Activated B cell treated with CpG ODN at 0.5 μM for 24 hours (primary cell): ENCODE measurements around the gene ETS2. TPM values are rescaled to one million over a fixed set of nuclear protein-coding genes. Genes with fewer than 3 reads are reported as not detected.

Experiments used
- ATAC-seq: fragments of 200-7000 bp; cut with Tn5 transposase; one replicate; pipeline ENCODE4 v1.10.0; 2021; ENCODE audit warnings: low read depth, mild to moderate bottlenecking, moderate library complexity
- CTCF ChIA-PET: fragments of 350-600 bp; sonication (Branson Sonifier 250); formaldehyde crosslinking; loops from one replicate; lab custom pipeline; 2021; ENCODE audit warnings: antibody characterized with exemption; lab: Charles Lee
- POLR2A ChIA-PET: fragments of 350-600 bp; sonication (Branson Sonifier 250); formaldehyde crosslinking; loops from one replicate; lab custom pipeline; 2021; ENCODE audit warnings: antibody characterized with exemption; lab: Charles Lee
- DNase-seq: peaks from one replicate; pipeline ENCODE4 v3.0.0; 2022
- H3K27ac Mint-ChIP-seq: one replicate; pipeline ENCODE4 v1.8.0; 2020; ENCODE audit warnings: mixed read lengths
- H3K27me3 Mint-ChIP-seq: one replicate; pipeline ENCODE4 v1.8.0; 2021; ENCODE audit warnings: mixed read lengths
- H3K36me3 Mint-ChIP-seq: one replicate; pipeline ENCODE4 v1.8.0; 2021; ENCODE audit warnings: low read depth, mixed read lengths
- H3K4me1 Mint-ChIP-seq: one replicate; pipeline ENCODE4 v1.8.0; 2021; ENCODE audit warnings: mixed read lengths
- H3K4me3 Mint-ChIP-seq: one replicate; pipeline ENCODE4 v1.8.0; 2020; ENCODE audit warnings: mild to moderate bottlenecking, mixed read lengths
- H3K9me3 Mint-ChIP-seq: one replicate; pipeline ENCODE4 v1.8.0; 2020; ENCODE audit warnings: mixed read lengths
- intact Hi-C: fragments of 100-400 bp; cut with micrococcal nuclease; formaldehyde crosslinking; loops from one replicate; pipeline ENCODE4 v1.15.1; 2024
- total RNA-seq: library from RNA; stranded (reverse); gene quantifications from 2 replicates; pipeline ENCODE4 v1.2.3, GENCODE V29; 2022
- TF ChIP-seq, protein P1 (sequence below): fragments of 200-600 bp; IDR thresholded peaks from one replicate; pipeline ENCODE4 v1.8.0; 2022; ENCODE audit warnings: antibody characterized with exemption, mild to moderate bottlenecking

ETS2 gene
- total RNA-seq, 1 donor from 2014 or later, result 4.4 TPM

DNA sequence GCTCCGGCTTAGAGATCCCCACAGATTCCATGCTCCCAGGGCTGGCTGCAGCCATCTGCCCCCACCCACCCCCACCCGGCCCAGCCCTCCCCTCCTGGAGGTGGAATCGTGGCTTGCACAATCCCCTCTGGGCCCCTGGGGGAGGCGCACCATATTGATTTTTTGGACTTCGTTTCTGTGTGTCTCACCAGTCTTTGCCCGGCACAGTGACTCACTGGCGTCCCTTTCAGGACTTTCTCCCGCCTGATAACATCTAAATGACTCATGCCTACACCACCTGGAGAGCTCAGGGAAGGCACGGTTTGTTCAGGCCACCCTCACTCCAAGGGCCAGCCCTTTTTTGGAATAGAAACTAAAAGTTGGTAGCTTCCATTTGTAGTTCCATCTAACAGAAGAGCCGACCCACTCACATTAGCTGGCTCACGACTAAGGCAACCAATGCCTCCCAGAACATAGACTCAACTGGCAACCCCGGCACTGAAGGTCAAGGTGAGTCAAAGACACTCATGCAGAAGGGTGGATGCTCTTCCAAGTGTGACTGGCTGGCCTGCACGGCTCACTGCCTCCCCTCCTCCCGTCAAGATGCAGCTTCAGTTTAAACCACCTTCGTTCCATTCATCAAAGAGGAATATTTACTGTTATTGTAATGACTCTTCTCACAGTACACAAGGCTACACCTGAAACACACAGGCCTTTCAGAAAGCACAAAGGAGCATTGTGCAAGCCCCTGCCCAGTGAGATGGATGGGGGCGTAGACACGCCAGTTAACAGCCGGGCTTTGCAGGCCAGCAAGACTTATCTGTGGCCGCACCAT lies 18.1 kb upstream of the ETS2 start:
- ChIA-PET POLR2A (interaction anchor here (0.6 kb wide), 1 partner anchor 725 kb away, joined by 4 read pairs; no protein-coding TSS in a partner anchor), CTCF (no interaction called here)
- TF ChIP-seq, protein P1, sequence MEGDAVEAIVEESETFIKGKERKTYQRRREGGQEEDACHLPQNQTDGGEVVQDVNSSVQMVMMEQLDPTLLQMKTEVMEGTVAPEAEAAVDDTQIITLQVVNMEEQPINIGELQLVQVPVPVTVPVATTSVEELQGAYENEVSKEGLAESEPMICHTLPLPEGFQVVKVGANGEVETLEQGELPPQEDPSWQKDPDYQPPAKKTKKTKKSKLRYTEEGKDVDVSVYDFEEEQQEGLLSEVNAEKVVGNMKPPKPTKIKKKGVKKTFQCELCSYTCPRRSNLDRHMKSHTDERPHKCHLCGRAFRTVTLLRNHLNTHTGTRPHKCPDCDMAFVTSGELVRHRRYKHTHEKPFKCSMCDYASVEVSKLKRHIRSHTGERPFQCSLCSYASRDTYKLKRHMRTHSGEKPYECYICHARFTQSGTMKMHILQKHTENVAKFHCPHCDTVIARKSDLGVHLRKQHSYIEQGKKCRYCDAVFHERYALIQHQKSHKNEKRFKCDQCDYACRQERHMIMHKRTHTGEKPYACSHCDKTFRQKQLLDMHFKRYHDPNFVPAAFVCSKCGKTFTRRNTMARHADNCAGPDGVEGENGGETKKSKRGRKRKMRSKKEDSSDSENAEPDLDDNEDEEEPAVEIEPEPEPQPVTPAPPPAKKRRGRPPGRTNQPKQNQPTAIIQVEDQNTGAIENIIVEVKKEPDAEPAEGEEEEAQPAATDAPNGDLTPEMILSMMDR, result no peak
- peaks cover 5% of the 10 kb centered on the region for H3K4me1 Mint-ChIP-seq
- no peak for ATAC-seq
- H3K9me3 Mint-ChIP-seq, result peaks cover 4% of the 10 kb centered on the region
- no peak overlapping the region for H3K27ac Mint-ChIP-seq
- no peak overlapping the region for H3K4me3 Mint-ChIP-seq
- intact Hi-C loops, result no loop called here
- H3K27me3 Mint-ChIP-seq, result peaks cover 15% of the 10 kb centered on the region
- DNase-seq, result no peak
- peaks cover 2% of the 10 kb centered on the region for H3K36me3 Mint-ChIP-seq

DNA sequence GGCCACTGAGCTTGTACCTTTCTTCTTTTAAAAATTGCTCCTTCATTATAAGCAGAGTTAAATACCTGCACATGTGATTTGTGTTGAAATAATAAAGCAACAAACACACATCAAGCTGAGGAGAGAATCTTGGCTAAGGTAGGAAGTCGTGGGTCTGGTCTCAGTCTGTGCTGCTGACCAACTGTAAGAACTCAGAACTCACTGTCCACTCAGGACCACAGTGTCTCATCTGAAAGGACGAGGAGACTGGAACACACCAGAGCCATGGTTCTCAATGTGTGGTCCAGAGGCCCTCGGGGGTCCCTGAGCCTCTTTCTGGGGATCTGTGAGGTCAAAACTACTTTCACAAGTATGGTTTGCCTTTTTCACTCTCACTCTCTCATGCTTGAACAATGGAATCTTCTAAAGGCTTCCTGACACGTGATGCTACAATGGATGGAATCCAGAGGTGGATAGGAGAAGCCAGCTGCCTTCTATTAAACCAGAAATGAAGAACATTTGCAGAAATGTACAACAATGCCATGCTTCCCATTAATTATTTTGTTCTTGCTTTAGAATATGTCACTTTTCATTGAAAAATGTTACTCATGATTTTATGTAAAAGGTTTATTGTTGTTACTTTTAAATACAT lies 17.3 kb upstream of the ETS2 start:
- TF ChIP-seq, protein P1, result no peak
- POLR2A ChIA-PET, result interaction anchor here (0.6 kb wide), 1 partner anchor 724 kb away, joined by 4 read pairs; no protein-coding TSS in a partner anchor
- ATAC-seq (no peak), DNase-seq (no peak)
- no peak overlapping the region for H3K27ac Mint-ChIP-seq
- intact Hi-C loops, result no loop called here
- H3K9me3 Mint-ChIP-seq, result no peaks in the 10 kb centered on the region
- H3K4me1 Mint-ChIP-seq, result peaks cover 5% of the 10 kb centered on the region
- no peak overlapping the region for H3K4me3 Mint-ChIP-seq
- CTCF ChIA-PET, result no interaction called here
- H3K36me3 Mint-ChIP-seq, result no peaks in the 10 kb centered on the region
- H3K27me3 Mint-ChIP-seq, result peaks cover 11% of the 10 kb centered on the region

DNA sequence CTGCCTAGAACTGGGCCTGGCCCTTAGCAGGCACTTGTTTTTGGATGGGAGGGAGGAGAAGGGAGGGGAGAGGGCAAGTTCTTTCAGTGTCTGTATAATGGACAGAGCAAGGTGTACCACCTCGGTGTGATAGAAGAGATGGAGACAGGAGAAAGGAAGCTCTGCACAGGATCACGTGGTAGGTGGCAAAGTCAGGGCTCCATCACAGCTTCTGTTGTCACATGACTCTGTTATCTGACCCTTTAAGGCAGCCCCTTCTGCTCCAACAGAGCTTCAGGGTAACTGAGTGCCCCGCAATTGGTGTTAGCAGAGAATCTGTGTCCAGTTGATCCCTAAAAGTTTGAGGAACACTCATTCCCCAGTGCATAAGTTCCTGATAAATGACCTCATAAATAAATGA lies 16.5 kb upstream of the ETS2 start:
- CTCF ChIA-PET, result no interaction called here
- no peaks in the 10 kb centered on the region for H3K9me3 Mint-ChIP-seq
- intact Hi-C loops, result no loop called here
- TF ChIP-seq, protein P1, result no peak
- ATAC-seq, result no peak
- H3K27me3 Mint-ChIP-seq, result peaks cover 7% of the 10 kb centered on the region
- peaks cover 5% of the 10 kb centered on the region for H3K4me1 Mint-ChIP-seq
- no peak for DNase-seq
- H3K4me3 Mint-ChIP-seq, result no peak overlapping the region
- POLR2A ChIA-PET, result no interaction called here
- no peak overlapping the region for H3K27ac Mint-ChIP-seq
- H3K36me3 Mint-ChIP-seq, result no peaks in the 10 kb centered on the region

DNA sequence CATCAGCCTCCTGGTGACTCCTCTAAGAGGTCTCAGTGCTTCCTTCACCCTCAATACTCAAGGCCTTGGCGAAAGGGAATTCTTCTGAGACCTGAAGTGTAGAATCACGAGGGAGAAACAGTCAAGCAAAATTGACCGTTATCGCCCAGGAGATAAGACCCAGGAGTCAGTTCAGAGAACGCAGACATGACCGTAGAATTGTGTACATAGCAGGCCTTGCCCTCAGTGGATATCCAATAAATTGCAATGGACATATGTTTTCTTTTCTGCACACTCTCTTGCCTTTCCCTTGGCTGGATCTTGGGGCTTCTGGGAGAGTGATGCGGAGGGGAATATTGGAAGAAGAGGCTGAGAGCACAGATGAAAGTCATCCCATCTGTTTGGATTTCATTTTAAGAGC lies 15.7 kb upstream of the ETS2 start:
- ChIA-PET POLR2A (no interaction called here), CTCF (no interaction called here)
- H3K27me3 Mint-ChIP-seq, result peaks cover 9% of the 10 kb centered on the region
- no peak overlapping the region for H3K4me3 Mint-ChIP-seq
- no peak overlapping the region for H3K27ac Mint-ChIP-seq
- H3K4me1 Mint-ChIP-seq, result peaks cover 5% of the 10 kb centered on the region
- intact Hi-C loops, result no loop called here
- ATAC-seq (no peak), DNase-seq (no peak)
- H3K9me3 Mint-ChIP-seq, result no peaks in the 10 kb centered on the region
- TF ChIP-seq, protein P1, result no peak
- no peaks in the 10 kb centered on the region for H3K36me3 Mint-ChIP-seq

DNA sequence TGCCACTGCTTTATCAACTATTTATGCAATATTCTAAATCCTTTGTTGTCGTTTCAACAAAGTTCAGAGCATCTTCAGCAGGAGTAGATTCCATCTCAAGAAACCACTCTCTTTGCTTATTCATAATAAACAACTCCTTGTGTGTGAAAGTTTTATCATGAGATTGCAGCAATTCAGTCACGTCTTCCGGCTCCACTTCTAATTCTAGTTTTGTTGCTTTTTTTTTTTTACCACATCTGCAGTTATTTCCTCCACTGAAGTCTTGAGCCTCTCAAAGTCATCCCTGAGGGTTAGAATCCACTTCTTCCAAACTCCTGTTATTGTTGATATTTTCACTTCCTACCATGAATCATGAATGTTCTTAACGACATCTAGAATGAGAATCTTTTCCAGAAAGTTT lies 14.8 kb upstream of the ETS2 start:
- H3K9me3 Mint-ChIP-seq, result no peaks in the 10 kb centered on the region
- H3K36me3 Mint-ChIP-seq, result no peaks in the 10 kb centered on the region
- DNase-seq, result no peak
- intact Hi-C loops, result no loop called here
- POLR2A ChIA-PET, result no interaction called here
- TF ChIP-seq, protein P1, result no peak
- H3K27me3 Mint-ChIP-seq, result peaks cover 15% of the 10 kb centered on the region
- H3K4me1 Mint-ChIP-seq, result peaks cover 5% of the 10 kb centered on the region
- CTCF ChIA-PET, result no interaction called here
- no peak for ATAC-seq
- no peak overlapping the region for H3K27ac Mint-ChIP-seq
- H3K4me3 Mint-ChIP-seq, result no peak overlapping the region
